GM10248 (cell line): ENCODE data around the gene SLC6A6.

Source experiments
- CTCF ChIA-PET: fragments of 300-600 bp; sonication (Branson Sonifier 250); formaldehyde crosslinking; extraction: SDS; loops from one replicate; lab custom pipeline; 2021; ENCODE audit warnings: antibody characterized with exemption; lab: Yijun Ruan, JAX
- POLR2A ChIA-PET: fragments of 350-650 bp; sonication (Branson Sonifier 250); formaldehyde crosslinking; extraction: SDS; loops from one replicate; lab custom pipeline; 2020; ENCODE audit warnings: antibody characterized with exemption; lab: Yijun Ruan, JAX
- DNase-seq: peaks from one replicate; pipeline ENCODE4 v3.0.0; 2012; ENCODE audit errors: extremely low spot score
- TF ChIP-seq, protein P1 (sequence below): IDR thresholded peaks from 2 replicates; pipeline ENCODE4 v1.5.1; 2012; ENCODE audit warnings: mild to moderate bottlenecking, low read depth; ENCODE audit errors: extremely low read depth, missing control alignments, control extremely low read depth

The SLC6A6 gene

DNA sequence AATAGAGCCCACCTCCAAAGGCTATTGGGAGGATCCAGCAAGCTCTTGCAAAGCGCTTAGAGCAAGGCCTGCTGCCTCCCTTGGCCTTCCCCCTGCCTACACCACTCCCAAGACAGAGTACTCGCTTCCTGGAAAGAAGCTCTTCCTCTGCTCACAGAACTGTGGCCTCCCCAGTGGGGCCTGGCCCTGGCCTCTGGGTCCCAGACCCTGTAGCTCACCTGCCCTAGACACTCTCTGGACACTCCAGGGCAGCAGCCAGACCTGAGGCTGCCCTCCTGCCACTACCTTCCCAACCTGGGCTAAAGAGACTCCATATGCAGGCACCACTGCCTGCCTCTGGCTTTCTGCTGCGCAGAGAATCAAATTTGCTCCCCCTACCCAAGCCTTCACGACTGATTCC, 87.8 kb downstream of the SLC6A6 start:
- TF ChIP-seq, protein P1, sequence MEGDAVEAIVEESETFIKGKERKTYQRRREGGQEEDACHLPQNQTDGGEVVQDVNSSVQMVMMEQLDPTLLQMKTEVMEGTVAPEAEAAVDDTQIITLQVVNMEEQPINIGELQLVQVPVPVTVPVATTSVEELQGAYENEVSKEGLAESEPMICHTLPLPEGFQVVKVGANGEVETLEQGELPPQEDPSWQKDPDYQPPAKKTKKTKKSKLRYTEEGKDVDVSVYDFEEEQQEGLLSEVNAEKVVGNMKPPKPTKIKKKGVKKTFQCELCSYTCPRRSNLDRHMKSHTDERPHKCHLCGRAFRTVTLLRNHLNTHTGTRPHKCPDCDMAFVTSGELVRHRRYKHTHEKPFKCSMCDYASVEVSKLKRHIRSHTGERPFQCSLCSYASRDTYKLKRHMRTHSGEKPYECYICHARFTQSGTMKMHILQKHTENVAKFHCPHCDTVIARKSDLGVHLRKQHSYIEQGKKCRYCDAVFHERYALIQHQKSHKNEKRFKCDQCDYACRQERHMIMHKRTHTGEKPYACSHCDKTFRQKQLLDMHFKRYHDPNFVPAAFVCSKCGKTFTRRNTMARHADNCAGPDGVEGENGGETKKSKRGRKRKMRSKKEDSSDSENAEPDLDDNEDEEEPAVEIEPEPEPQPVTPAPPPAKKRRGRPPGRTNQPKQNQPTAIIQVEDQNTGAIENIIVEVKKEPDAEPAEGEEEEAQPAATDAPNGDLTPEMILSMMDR, result no peak
- POLR2A ChIA-PET, result no interaction called here
- no peak for DNase-seq
- CTCF ChIA-PET, result no interaction called here

DNA sequence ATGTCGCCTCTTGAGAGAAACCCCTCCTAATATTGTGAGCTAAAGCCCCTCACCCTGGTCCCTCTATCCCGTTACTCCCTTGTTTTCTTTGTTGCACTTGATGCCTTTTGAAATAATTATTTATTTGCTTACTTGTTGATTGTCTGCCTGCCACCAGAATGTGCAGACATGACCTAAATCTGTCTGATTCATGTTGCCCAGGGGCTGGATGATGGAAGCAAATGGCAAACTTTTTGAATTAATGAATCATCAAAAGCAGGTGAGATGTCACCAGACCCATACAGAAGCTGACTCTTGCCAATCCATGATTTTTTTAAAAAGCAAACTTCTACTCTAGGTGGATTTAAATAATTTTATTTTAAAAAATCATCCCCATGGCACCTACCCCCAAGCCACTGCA, 88.4 kb downstream of the SLC6A6 start:
- no peak for DNase-seq
- TF ChIP-seq, protein P1, result no peak
- CTCF ChIA-PET, result no interaction called here
- POLR2A ChIA-PET, result no interaction called here

- ChIA-PET POLR2A (no interaction called here), CTCF (no interaction called here)
- DNase-seq, result no peak
- TF ChIP-seq, protein P1, result no peak
These were observed 89.2 kb downstream of the SLC6A6 start for GRCh38 chr3:14491396-14492190.

GRCh38 chr3:14492948-14493881, 90.8 kb downstream of the SLC6A6 start:
- TF ChIP-seq, protein P1, result no peak
- CTCF ChIA-PET, result no interaction called here
- DNase-seq, result no peak
- POLR2A ChIA-PET, result no interaction called here

- POLR2A ChIA-PET, result no interaction called here
- DNase-seq, result no peak
- CTCF ChIA-PET, result no interaction called here
- TF ChIP-seq, protein P1, result no peak
These were observed 92.0 kb downstream of the SLC6A6 start for GRCh38 chr3:14494279-14494972.

GRCh38 chr3:14494973-14495300, 92.5 kb downstream of the SLC6A6 start:
- ChIA-PET CTCF (interaction anchor here (0.7 kb wide), 1 partner anchor 13 kb away, joined by 3 read pairs; no protein-coding TSS in a partner anchor), POLR2A (no interaction called here)
- TF ChIP-seq, protein P1, result no peak
- no peak for DNase-seq
